NT2/D1 (cell line): ENCODE data around the gene ATF7.
"Not testable (repeated sequence)": the region's sequence is repeated elsewhere in the genome, so short reads cannot be mapped to it uniquely, and the experiment has no call there.

Source experiments
- DNase-seq: peaks from one replicate; pipeline ENCODE4 v3.0.0-alpha.2; 2011; ENCODE audit warnings: low read depth, low spot score
- H3K27me3 ChIP-seq: 2 replicates; pipeline ENCODE4 v1.6.0; 2011; ENCODE audit warnings: mild to moderate bottlenecking; ENCODE audit not compliant: insufficient read length, insufficient read depth
- H3K36me3 ChIP-seq: 2 replicates; pipeline ENCODE4 v1.6.1; 2011; ENCODE audit warnings: mild to moderate bottlenecking, low read length, mixed read lengths; ENCODE audit not compliant: insufficient read depth, insufficient read length
- H3K4me1 ChIP-seq: 2 replicates; pipeline ENCODE4 v1.5.1; 2011; ENCODE audit not compliant: insufficient read depth, insufficient read length
- H3K4me3 ChIP-seq: 2 replicates; pipeline ENCODE4 v1.5.1; 2011; ENCODE audit warnings: low read depth; ENCODE audit not compliant: insufficient read length
- H3K9ac ChIP-seq: 2 replicates; pipeline ENCODE4 v1.6.0; 2011; ENCODE audit warnings: low read depth; ENCODE audit not compliant: insufficient read length
- H3K9me3 ChIP-seq: 2 replicates; pipeline ENCODE4 v1.5.1; 2011; ENCODE audit warnings: mild to moderate bottlenecking, low read length; ENCODE audit not compliant: insufficient read depth
- SUZ12 ChIP-seq: IDR thresholded peaks from 2 replicates; pipeline ENCODE4 v1.6.1; 2011; ENCODE audit not compliant: insufficient read length, insufficient read depth; ENCODE audit errors: extremely low read depth
- YY1 ChIP-seq: IDR thresholded peaks from 2 replicates; pipeline ENCODE4 v1.6.1; 2011; ENCODE audit not compliant: insufficient read length, insufficient read depth
- ZNF274 ChIP-seq: IDR thresholded peaks from 2 replicates; pipeline ENCODE4 v1.6.1; 2011; ENCODE audit warnings: mild to moderate bottlenecking, low read depth, low read length

Gene ATF7

GRCh38 chr12:53616950-53617349 is 9.2 kb downstream of the ATF7 start:
- peaks cover 16% of the 10 kb centered on the region for H3K36me3 ChIP-seq
- no peak for DNase-seq
- no peak for TF ChIP-seq YY1
- H3K4me3 ChIP-seq = no peak overlapping the region
- H3K9ac ChIP-seq = no peak overlapping the region
- no peaks in the 10 kb centered on the region for H3K27me3 ChIP-seq
- no peaks in the 10 kb centered on the region for H3K9me3 ChIP-seq
- no peaks in the 10 kb centered on the region for H3K4me1 ChIP-seq

GRCh38 chr12:53613821-53614220 is 12.4 kb downstream of the ATF7 start:
- no peaks in the 10 kb centered on the region for H3K9me3 ChIP-seq
- no peak overlapping the region for H3K4me3 ChIP-seq
- H3K4me1 ChIP-seq = no peaks in the 10 kb centered on the region
- H3K36me3 ChIP-seq = peaks cover 19% of the 10 kb centered on the region
- no peak for DNase-seq
- no peak overlapping the region for H3K9ac ChIP-seq
- no peak for TF ChIP-seq SUZ12
- TF ChIP-seq YY1 = no peak
- no peak for TF ChIP-seq ZNF274
- H3K27me3 ChIP-seq = no peaks in the 10 kb centered on the region

- H3K4me3 ChIP-seq = no peak overlapping the region
- H3K9ac ChIP-seq = no peak overlapping the region
- H3K36me3 ChIP-seq = peaks cover 20% of the 10 kb centered on the region
- no peaks in the 10 kb centered on the region for H3K27me3 ChIP-seq
- H3K4me1 ChIP-seq = no peaks in the 10 kb centered on the region
- H3K9me3 ChIP-seq = no peaks in the 10 kb centered on the region
- no peak for DNase-seq
- no peak for TF ChIP-seq SUZ12
Measured at GRCh38 chr12:53612978-53613377, 13.2 kb downstream of the ATF7 start.

DNA sequence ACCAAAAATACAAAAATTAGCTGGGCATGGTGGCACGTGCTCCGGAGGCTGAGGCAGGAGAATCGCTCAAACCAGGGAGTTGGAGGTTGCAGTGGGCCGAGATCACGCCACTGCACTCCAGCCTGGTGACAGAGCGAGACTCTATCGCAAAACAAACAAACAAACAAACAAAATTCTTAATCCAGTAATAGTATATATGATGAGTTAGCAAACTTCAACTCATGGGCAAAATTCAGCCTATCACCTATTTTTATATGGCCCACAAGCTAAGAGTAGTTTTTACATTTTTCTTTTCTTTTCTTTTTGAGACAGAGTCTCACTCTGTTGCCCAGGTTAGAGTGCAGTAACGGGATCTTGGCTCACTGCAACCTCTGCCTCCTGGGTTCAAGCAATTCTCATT is 14.9 kb downstream of the ATF7 start:
- H3K27me3 ChIP-seq = no peaks in the 10 kb centered on the region

DNA sequence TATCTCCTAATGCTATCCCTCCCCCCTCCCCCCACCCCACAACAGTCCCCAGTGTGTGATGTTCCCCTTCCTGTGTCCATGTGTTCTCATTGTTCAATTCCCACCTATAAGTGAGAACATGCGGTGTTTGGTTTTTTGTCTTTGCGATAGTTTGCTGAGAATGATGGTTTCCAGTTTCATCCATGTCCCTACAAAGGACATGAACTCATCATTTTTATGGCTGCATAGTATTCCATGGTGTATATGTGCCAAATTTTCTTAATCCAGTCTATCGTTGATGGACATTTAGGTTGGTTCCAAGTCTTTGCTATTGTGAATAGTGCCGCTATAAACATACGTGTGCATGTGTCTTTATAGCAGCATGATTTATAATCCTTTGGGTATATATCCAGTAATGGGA is 19.5 kb downstream of the ATF7 start:
- H3K4me1 ChIP-seq, DNase-seq, H3K4me3 ChIP-seq: not testable (repeated sequence)

More for the DNA sequence above, 14.9 kb downstream of the ATF7 start:
- TF ChIP-seq YY1 (no peak), ZNF274 (no peak), SUZ12 (no peak)
- H3K9me3 ChIP-seq = no peaks in the 10 kb centered on the region
- H3K9ac ChIP-seq = no peak overlapping the region
- no peak overlapping the region for H3K4me3 ChIP-seq
- no peaks in the 10 kb centered on the region for H3K4me1 ChIP-seq
- peaks cover 18% of the 10 kb centered on the region for H3K36me3 ChIP-seq
- no peak for DNase-seq

GRCh38 chr12:53604581-53604980 is 21.6 kb downstream of the ATF7 start:
- Histone ChIP-seq H3K9ac (no peak overlapping the region), H3K4me3 (no peak overlapping the region), H3K36me3 (peaks cover 8% of the 10 kb centered on the region), H3K4me1 (no peaks in the 10 kb centered on the region), H3K9me3 (no peaks in the 10 kb centered on the region), H3K27me3 (no peaks in the 10 kb centered on the region)
- no peak for DNase-seq
- no peak for TF ChIP-seq SUZ12
- TF ChIP-seq YY1 = no peak
- TF ChIP-seq ZNF274 = no peak

More for the DNA sequence above, 19.5 kb downstream of the ATF7 start:
- not testable (repeated sequence) for H3K9ac ChIP-seq, H3K36me3 ChIP-seq, H3K9me3 ChIP-seq, H3K27me3 ChIP-seq

DNA sequence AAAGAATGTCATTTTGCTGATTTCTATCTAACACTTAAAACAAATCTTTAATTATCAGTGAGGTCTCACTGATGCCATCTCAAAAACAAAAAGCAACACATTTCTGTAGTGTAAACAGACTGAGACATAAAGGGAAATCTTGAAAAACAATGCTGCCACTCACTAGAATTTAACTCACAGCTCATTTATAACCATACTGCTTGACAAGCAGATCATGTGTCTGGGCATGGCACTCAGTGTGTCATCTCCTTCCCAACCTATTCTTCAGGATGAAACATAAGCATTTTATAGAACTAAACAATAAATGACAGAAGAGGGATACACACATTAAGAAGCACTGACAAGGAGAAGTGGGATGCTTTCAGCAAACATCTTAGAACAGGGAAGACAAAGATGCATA is 22.4 kb downstream of the ATF7 start:
- Histone ChIP-seq H3K27me3 (no peaks in the 10 kb centered on the region), H3K9me3 (no peaks in the 10 kb centered on the region), H3K4me1 (no peaks in the 10 kb centered on the region), H3K4me3 (no peak overlapping the region), H3K36me3 (peaks cover 5% of the 10 kb centered on the region), H3K9ac (no peak overlapping the region)
- TF ChIP-seq YY1 (no peak), SUZ12 (no peak), ZNF274 (no peak)
- DNase-seq = no peak

GRCh38 chr12:53603196-53603595 is 23.0 kb downstream of the ATF7 start:
- Histone ChIP-seq H3K4me1 (no peaks in the 10 kb centered on the region), H3K36me3 (peaks cover 3% of the 10 kb centered on the region), H3K9me3 (no peaks in the 10 kb centered on the region), H3K4me3 (no peak overlapping the region), H3K9ac (no peak overlapping the region), H3K27me3 (no peaks in the 10 kb centered on the region)
- no peak for DNase-seq
- TF ChIP-seq SUZ12 (no peak), ZNF274 (no peak), YY1 (no peak)
